IMR-90 (cell line): Measurements from ENCODE around the gene KIF1A. TPM values are rescaled to one million over a fixed set of nuclear protein-coding genes. Genes with fewer than 3 reads are reported as not detected.

Source experiments
- ATAC-seq: fragments of 200-7000 bp; cut with Tn5 transposase; 2 replicates; pipeline ENCODE4 v1.9.1; 2020; ENCODE audit warnings: low read depth, mild to moderate bottlenecking, moderate library complexity
- BruUV-seq: library from RNA; stranded (reverse); fragments of 400-500 nt; replicated peaks from 2 replicates; lab custom pipeline; 2021; lab: Mats Ljungman, UMichigan
- CTCF ChIA-PET: fragments of 300-600 bp; formaldehyde crosslinking; extraction: SDS; loops from one replicate; lab custom pipeline; 2021; ENCODE audit warnings: antibody characterized with exemption; lab: Yijun Ruan, JAX
- POLR2A ChIA-PET: fragments of 300-600 bp; sonication (Branson Sonifier 250); formaldehyde crosslinking; loops from one replicate; lab custom pipeline; 2022; ENCODE audit warnings: antibody characterized with exemption; ENCODE audit not compliant: unreplicated experiment; lab: Charles Lee
- DNase-seq: peaks from one replicate; pipeline ENCODE4 v3.0.0; 2013
- H2AFZ ChIP-seq: replicated peaks from 2 replicates; pipeline ENCODE3; 2013; ENCODE audit warnings: low read length, mild to moderate bottlenecking; ENCODE audit not compliant: poor library complexity
- H2AK5ac ChIP-seq: 2 replicates; pipeline ENCODE4 v1.6.1; 2013; ENCODE audit warnings: low read depth, low read length, inconsistent platforms
- H2AK9ac ChIP-seq: replicated peaks from 2 replicates; pipeline ENCODE3; 2013; ENCODE audit warnings: mild to moderate bottlenecking, low read depth, low read length, moderate library complexity; ENCODE audit not compliant: poor library complexity
- H2BK120ac ChIP-seq: 2 replicates; pipeline ENCODE4 v1.6.1; 2013; ENCODE audit warnings: low read depth, low read length, inconsistent platforms
- H2BK15ac ChIP-seq: 3 replicates; pipeline ENCODE4 v1.6.1; 2013; ENCODE audit warnings: low read depth, low read length, inconsistent platforms
- H2BK20ac ChIP-seq: 2 replicates; pipeline ENCODE4 v1.6.1; 2013; ENCODE audit warnings: low read depth, mild to moderate bottlenecking, inconsistent platforms, low read length, moderate library complexity
- H2BK5ac ChIP-seq: 2 replicates; pipeline ENCODE4 v1.6.1; 2013; ENCODE audit warnings: mild to moderate bottlenecking, low read depth, low read length, inconsistent platforms; ENCODE audit not compliant: poor library complexity, severe bottlenecking
- H3K14ac ChIP-seq: replicated peaks from 2 replicates; pipeline ENCODE4 v1.6.1; 2013; ENCODE audit warnings: low read depth, low read length, inconsistent platforms
- H3K18ac ChIP-seq: 2 replicates; pipeline ENCODE4 v1.6.1; 2013; ENCODE audit warnings: low read depth, low read length, control low read depth
- H3K23ac ChIP-seq: 2 replicates; pipeline ENCODE4 v1.6.1; 2013; ENCODE audit warnings: low read depth, low read length, inconsistent platforms
- H3K27ac ChIP-seq: 2 replicates; pipeline ENCODE4 v1.5.1; 2013; ENCODE audit warnings: mild to moderate bottlenecking, control low read depth, low read length; ENCODE audit not compliant: insufficient read depth
- H3K27me3 ChIP-seq: 2 replicates; pipeline ENCODE4 v1.6.1; 2013; ENCODE audit warnings: low read length; ENCODE audit not compliant: control insufficient read depth, insufficient read depth
- H3K36me3 ChIP-seq: 2 replicates; pipeline ENCODE4 v1.6.1; 2013; ENCODE audit warnings: low read length, mixed read lengths; ENCODE audit not compliant: control insufficient read depth, insufficient read depth
- H3K4ac ChIP-seq: 2 replicates; pipeline ENCODE4 v1.6.1; 2013; ENCODE audit warnings: low read depth, low read length, inconsistent platforms
- H3K4me1 ChIP-seq: 2 replicates; pipeline ENCODE4 v1.6.1; 2013; ENCODE audit warnings: low read length, mixed read lengths; ENCODE audit not compliant: control insufficient read depth, insufficient read depth
- H3K4me2 ChIP-seq: 2 replicates; pipeline ENCODE4 v1.6.1; 2013; ENCODE audit warnings: low read depth, mild to moderate bottlenecking, control low read depth, low read length, moderate library complexity
- H3K4me3 ChIP-seq: 2 replicates; pipeline ENCODE4 v1.5.1; 2013; ENCODE audit warnings: low read depth, mild to moderate bottlenecking, control low read depth, low read length, moderate library complexity; ENCODE audit not compliant: insufficient read depth
- H3K56ac ChIP-seq: 2 replicates; pipeline ENCODE4 v1.6.1; 2013; ENCODE audit warnings: low read length, inconsistent platforms; ENCODE audit not compliant: insufficient read depth; ENCODE audit errors: extremely low read depth
- H3K79me1 ChIP-seq, 2 experiments: 2 replicates each; pipeline ENCODE4 v1.6.1; 2013; ENCODE audit warnings: low read length in 2 of 2, inconsistent platforms in 1 of 2, low read depth in 1 of 2
- H3K9ac ChIP-seq: 2 replicates; pipeline ENCODE4 v1.6.1; 2013; ENCODE audit warnings: low read depth, low read length, control low read depth
- H3K9me1 ChIP-seq: 2 replicates; pipeline ENCODE4 v1.6.1; 2013; ENCODE audit warnings: low read length, inconsistent platforms; ENCODE audit not compliant: insufficient read depth
- H3K9me3 ChIP-seq: 2 replicates; pipeline ENCODE4 v1.6.1; 2013; ENCODE audit warnings: low read length; ENCODE audit not compliant: control insufficient read depth, insufficient read depth
- H4K20me1 ChIP-seq: 2 replicates; pipeline ENCODE4 v1.6.1; 2013; ENCODE audit warnings: low read length, inconsistent platforms; ENCODE audit not compliant: insufficient read depth
- H4K5ac ChIP-seq: 2 replicates; pipeline ENCODE4 v1.6.1; 2013; ENCODE audit warnings: mild to moderate bottlenecking, low read depth, low read length, control low read depth
- H4K8ac ChIP-seq, 2 experiments: 2 replicates each; pipeline ENCODE4 v1.6.1; 2013; ENCODE audit warnings: low read depth in 2 of 2, low read length in 2 of 2, control low read depth in 1 of 2, inconsistent platforms in 1 of 2
- H4K91ac ChIP-seq: 2 replicates; pipeline ENCODE4 v1.6.1; 2013; ENCODE audit warnings: low read depth, low read length, inconsistent platforms; ENCODE audit not compliant: insufficient read depth
- BHLHE40 ChIP-seq: fragments of 150-350 bp; IDR thresholded peaks from 2 replicates; pipeline ENCODE4 v1.6.1; 2016; ENCODE audit warnings: mild to moderate bottlenecking, low read depth, low read length
- CEBPB ChIP-seq: IDR thresholded peaks from 2 replicates; pipeline ENCODE4 v1.6.1; 2012; ENCODE audit warnings: low read depth, low read length, improper control_type of control experiment
- CHD1 ChIP-seq: IDR thresholded peaks from 2 replicates; pipeline ENCODE4 v1.6.1; 2012; ENCODE audit warnings: low read depth, low read length, improper control_type of control experiment
- CTCF ChIP-seq: conservative IDR thresholded peaks from 2 replicates; pipeline ENCODE4 v1.5.1; 2012; ENCODE audit warnings: mild to moderate bottlenecking, low read depth, low read length, improper control_type of control experiment
- ELK1 ChIP-seq: fragments of 150-350 bp; IDR thresholded peaks from 2 replicates; pipeline ENCODE4 v1.6.1; 2016; ENCODE audit warnings: low read depth, mild to moderate bottlenecking, low read length, moderate library complexity, borderline replicate concordance
- FOS ChIP-seq: fragments of 150-350 bp; IDR thresholded peaks from 2 replicates; pipeline ENCODE4 v1.6.1; 2016; ENCODE audit warnings: low read depth, low read length
- MAFK ChIP-seq: IDR thresholded peaks from 2 replicates; pipeline ENCODE4 v1.6.1; 2012; ENCODE audit warnings: low read depth, low read length, improper control_type of control experiment
- MAZ ChIP-seq: IDR thresholded peaks from 2 replicates; pipeline ENCODE4 v1.6.1; 2012; ENCODE audit warnings: low read depth, mild to moderate bottlenecking, low read length, improper control_type of control experiment, moderate library complexity, borderline replicate concordance
- POLR2A ChIP-seq: IDR thresholded peaks from 2 replicates; pipeline ENCODE4 v1.6.1; 2012; ENCODE audit warnings: mild to moderate bottlenecking, low read depth, low read length
- RAD21 ChIP-seq: IDR thresholded peaks from 2 replicates; pipeline ENCODE4 v1.6.1; 2012; ENCODE audit warnings: low read length, improper control_type of control experiment
- RCOR1 ChIP-seq: IDR thresholded peaks from 2 replicates; pipeline ENCODE4 v1.6.1; 2012; ENCODE audit warnings: mild to moderate bottlenecking, low read length, improper control_type of control experiment; ENCODE audit not compliant: insufficient replicate concordance
- RFX5 ChIP-seq: IDR thresholded peaks from 2 replicates; pipeline ENCODE4 v1.8.0; 2012; ENCODE audit warnings: low read depth, mild to moderate bottlenecking, low read length, moderate library complexity
- SMC3 ChIP-seq: fragments of 150-350 bp; IDR thresholded peaks from 2 replicates; pipeline ENCODE4 v1.6.1; 2016; ENCODE audit warnings: low read depth, mild to moderate bottlenecking, antibody characterized with exemption, low read length, moderate library complexity
- USF2 ChIP-seq: fragments of 150-350 bp; IDR thresholded peaks from 2 replicates; pipeline ENCODE4 v1.6.1; 2017; ENCODE audit warnings: mild to moderate bottlenecking, antibody characterized with exemption, low read length, low read depth
- WGBS, 2 experiments: methylation state at CpG; one replicate each; pipeline versions ENCODE4 v1.1.5 to v1.1.7; 2013; ENCODE audit warnings: missing lambda C conversion rate in 2 of 2; ENCODE audit not compliant: insufficient read length in 1 of 2; ENCODE audit errors: extremely low coverage in 2 of 2; 5-methylcytosine and 5-hydroxymethylcytosine counted together
- dilution Hi-C: fragments of 300-500 bp; cut with HindIII; formaldehyde crosslinking; loops from one replicate; pipeline ENCODE4 v1.14.3; 2018; ENCODE audit warnings: low sequenced_read_pairs; ENCODE audit not compliant: unreplicated experiment
- in situ Hi-C: fragments of 300-500 bp; cut with MboI; formaldehyde crosslinking; loops from 3 replicates; pipeline ENCODE4 v1.14.3; 2019; ENCODE audit warnings: low sequenced_read_pairs, inconsistent platforms, mixed read lengths
- intact Hi-C: fragments of 100-400 bp; cut with micrococcal nuclease; formaldehyde crosslinking; loops from 2 replicates; pipeline ENCODE4 v1.10.0; 2022
- polyA plus RNA-seq, 3 experiments: library from polyadenylated mRNA; depleted of rRNA; stranded (reverse); fragments of >200 nt; gene quantifications; 2 replicates each; pipeline ENCODE4 v1.2.3, GENCODE V29; 2012; ENCODE audit warnings: low replicate concordance in 1 of 3
- total RNA-seq: library from RNA; depleted of rRNA; stranded (reverse); fragments of >200 nt; gene quantifications from 2 replicates; pipeline ENCODE4 v1.2.3, GENCODE V29; 2012

The KIF1A gene
- total and polyA plus RNA-seq, 2 of the 4 experiments (the other 2 are of a cell fraction), result under 0.01 TPM; not detected in 1

- no peak overlapping the region for H3K14ac ChIP-seq
- H2BK15ac ChIP-seq, result no peak overlapping the region
- DNase-seq (no peak), ATAC-seq (no peak)
- H3K56ac ChIP-seq, result no peak overlapping the region
- no peak overlapping the region for H2BK120ac ChIP-seq
- H3K79me1 ChIP-seq, result no peaks in the 10 kb centered on the region
- no peak overlapping the region for H2AK9ac ChIP-seq
- H3K9me1 ChIP-seq, result no peaks in the 10 kb centered on the region
- no peaks in the 10 kb centered on the region for H4K20me1 ChIP-seq
- no peak overlapping the region for H2AFZ ChIP-seq
- no peak overlapping the region for H3K4me2 ChIP-seq
- H3K9me3 ChIP-seq, result no peaks in the 10 kb centered on the region
- in situ Hi-C loops, result no loop called here
- H4K5ac ChIP-seq, result no peak overlapping the region
- no peak overlapping the region for H2BK20ac ChIP-seq
- no TSS peak for BruUV-seq
- no peak overlapping the region for H3K23ac ChIP-seq
- TF ChIP-seq CEBPB, result no peak
- no peak for TF ChIP-seq RCOR1
- no peak for TF ChIP-seq SMC3
- no peak for TF ChIP-seq POLR2A
- TF ChIP-seq FOS, result no peak
- no peak for TF ChIP-seq USF2
- TF ChIP-seq ELK1, result no peak
- no peak for TF ChIP-seq CTCF
- no peak for TF ChIP-seq RFX5
- TF ChIP-seq BHLHE40, result no peak
- no peak for TF ChIP-seq CHD1
- no peak for TF ChIP-seq RAD21
- TF ChIP-seq MAFK, result no peak
- TF ChIP-seq MAZ, result no peak
- intact Hi-C loops, result no loop called here
- no peak overlapping the region for H3K4ac ChIP-seq
- ChIA-PET POLR2A (no interaction called here), CTCF (no interaction called here)
- H3K9ac ChIP-seq, result no peak overlapping the region
- no peaks in the 10 kb centered on the region for H3K36me3 ChIP-seq
- no peak overlapping the region for H3K27ac ChIP-seq
- no peaks in the 10 kb centered on the region for H3K4me1 ChIP-seq
- WGBS, 2 experiments, result 60% methylated on average over 1 of the region's 18 CpGs; no CpG with 5 or more reads in 1 of the 2 experiments
- H4K8ac ChIP-seq, result no peak overlapping the region
- H3K27me3 ChIP-seq, result peaks cover 56% of the 10 kb centered on the region
- H3K4me3 ChIP-seq, result no peak overlapping the region
- H2AK5ac ChIP-seq, result no peak overlapping the region
- H4K91ac ChIP-seq, result no peak overlapping the region
- no peak overlapping the region for H2BK5ac ChIP-seq
- H3K18ac ChIP-seq, result no peak overlapping the region
- dilution Hi-C loops, result no loop called here
Measured at GRCh38 chr2:240741091-240741490, 78.9 kb downstream of the KIF1A start.
